ENCODE results near the gene SH3GL3.

The SH3GL3 gene

DNA sequence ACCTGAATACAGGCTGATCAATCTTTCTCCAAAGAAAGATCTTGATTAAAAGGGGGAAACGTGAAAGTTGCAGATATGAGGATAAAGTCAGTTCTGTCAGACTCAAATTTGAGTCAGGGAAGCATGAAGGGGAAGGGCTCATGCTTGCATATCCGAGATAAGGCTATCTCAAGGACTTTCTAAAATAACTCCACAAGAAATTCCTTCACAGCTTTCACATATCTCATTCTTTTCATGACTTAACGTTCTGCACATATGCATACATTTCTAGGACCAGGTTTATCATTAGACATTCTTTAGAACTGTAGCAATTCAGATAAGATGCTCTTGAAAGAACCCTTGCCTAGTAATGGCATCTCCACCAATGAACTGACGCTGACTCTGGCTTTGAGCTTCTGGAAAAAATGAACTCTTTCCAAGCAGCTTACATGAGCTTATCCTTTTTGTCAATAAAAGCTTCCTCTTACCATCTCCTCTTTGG lies 15.9 kb downstream of the SH3GL3 start:
- DNase-seq = no peak

DNA sequence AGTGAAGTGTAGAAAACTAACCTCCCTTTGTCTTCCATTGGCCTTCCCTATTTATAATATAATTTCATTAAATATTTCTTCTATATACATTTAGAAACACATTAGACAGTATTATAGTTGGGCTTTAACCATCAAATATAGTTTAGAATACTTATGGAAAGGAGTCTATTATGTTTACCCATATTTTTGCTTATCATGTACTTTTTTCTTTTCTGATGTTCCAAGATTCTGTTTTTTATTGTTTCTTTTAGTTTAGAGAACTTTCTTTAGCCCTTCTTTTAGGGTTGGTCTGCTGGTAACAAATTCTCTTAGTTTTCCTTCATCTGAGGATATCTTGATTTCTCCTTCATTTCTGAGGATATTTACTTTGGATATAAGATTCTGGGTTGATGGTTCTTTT lies 23.7 kb downstream of the SH3GL3 start:
- no peak for DNase-seq

DNA sequence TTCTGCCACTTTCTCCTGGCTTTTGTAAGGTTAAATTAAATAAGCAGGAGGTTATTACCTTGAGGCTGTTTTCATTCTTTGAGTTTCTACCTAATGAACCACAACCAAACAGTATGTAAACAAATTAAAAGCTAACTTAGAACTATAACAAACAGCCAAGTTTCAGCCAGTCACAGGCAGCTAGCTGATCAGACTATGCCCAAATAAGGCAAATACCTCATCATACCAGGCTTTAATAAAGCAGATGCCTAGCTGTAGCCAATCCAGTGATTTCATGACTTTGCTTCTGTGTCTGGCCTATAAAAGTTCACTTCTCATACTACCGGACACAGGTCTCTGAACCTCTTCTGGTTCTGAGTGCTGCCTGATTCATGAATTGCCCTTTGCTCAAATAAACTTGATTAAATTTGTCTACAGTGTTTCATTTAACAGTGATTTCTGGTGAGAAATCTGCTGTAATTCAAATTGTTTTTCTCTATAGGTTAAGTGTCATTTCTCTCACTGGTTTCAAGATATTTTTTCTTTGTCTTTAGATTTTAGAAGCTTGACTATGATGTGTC lies 24.2 kb downstream of the SH3GL3 start:
- no peak for DNase-seq

GRCh38 chr15:83472151-83472550 lies 25.0 kb downstream of the SH3GL3 start:
- DNase-seq = no peak

DNA sequence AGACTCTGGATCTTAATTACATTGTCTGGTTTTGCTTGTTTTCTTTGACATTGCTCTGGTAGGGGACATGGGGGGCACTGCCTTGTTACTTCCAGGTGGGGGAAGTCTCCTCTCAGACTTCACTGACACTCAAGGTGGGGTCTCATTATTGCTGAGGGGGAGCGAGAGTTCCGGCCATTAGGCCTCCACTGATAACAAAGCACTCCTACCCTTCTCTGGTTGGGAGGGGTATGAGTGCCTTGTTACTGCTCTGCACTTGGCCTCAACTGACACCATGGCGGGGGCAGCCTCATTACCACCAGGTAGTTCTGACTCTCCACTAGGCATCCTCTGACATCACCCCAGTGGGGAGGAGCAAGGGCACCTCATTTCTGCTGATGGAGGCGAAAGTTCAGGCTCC lies 25.7 kb downstream of the SH3GL3 start:
- DNase-seq = no peak

- DNase-seq = no peak
Observed at GRCh38 chr15:83474578-83474977, 27.4 kb downstream of the SH3GL3 start.

- no peak for DNase-seq
Observed at GRCh38 chr15:83475551-83475950, 28.4 kb downstream of the SH3GL3 start.

DNA sequence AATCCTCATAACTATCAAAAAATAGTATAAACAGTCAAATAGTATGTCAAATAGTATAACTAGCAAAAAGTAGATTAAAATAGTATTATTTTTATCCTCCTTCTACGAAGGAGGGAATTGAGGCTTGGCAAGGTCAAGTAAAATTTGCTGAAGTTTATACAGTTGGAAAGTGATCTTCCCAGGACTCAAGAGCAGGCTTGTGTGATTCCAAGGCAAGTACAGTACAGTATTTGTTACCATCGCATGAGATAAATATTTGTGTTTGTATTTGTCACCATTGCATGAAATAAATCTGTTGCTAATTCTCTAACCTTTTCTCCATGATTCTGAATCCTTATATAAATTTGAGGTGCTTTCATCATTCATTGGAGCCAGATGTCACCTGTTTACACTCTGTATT lies 28.9 kb downstream of the SH3GL3 start:
- no peak for DNase-seq

GRCh38 chr15:83476708-83477107 lies 29.6 kb downstream of the SH3GL3 start:
- no peak for DNase-seq

DNA sequence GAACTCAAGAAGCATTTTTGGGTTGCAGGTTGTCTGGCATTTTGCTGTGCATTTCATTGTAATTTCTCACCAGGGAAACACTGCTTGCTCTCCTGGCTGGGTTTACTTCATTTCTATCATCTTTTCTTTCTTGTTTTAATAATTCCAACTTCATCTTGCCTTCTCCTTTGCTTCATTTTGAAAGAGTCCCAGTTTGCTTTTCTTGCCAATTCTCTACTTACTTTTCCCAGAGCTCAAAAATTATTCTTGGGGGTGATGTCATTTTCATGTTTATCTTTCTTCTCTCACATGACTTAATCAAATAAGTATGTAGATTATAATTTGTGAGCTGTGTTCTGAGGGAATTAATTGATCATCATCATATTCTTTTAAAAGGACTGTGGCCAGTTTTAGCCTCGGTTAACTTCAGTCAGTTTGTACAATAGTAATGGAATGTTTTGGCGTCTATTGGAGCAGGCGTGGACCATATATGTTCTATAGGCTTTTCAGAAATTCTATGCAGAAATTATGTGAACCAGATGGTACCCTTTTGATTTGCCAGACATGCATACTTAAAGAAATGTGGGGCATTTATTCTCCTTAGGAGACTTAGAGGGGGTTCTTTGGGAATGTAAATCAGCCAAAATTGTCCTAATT lies 30.1 kb downstream of the SH3GL3 start:
- no peak for DNase-seq

- no peak for DNase-seq
Observed at GRCh38 chr15:83477808-83478537, 30.8 kb downstream of the SH3GL3 start.

DNA sequence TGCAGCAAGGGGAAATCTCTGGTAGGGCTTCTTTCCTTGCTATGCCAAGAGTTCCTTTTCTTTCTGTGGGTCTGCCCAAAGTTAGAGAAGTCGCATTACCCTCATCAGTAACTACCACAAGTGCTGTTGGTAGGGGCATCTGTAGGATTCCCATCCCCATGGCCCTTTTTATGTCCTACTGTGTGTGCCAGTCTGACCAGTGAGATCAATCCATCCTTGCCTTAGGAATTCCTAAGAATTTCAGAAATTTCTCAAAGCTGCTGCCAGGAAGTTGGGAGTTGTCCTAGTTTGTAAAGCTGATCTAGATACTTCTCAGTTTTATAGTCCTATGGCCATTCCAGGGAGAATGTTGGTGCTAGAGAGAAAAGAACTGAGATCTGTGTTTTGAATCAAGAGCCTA lies 36.5 kb downstream of the SH3GL3 start:
- DNase-seq = no peak

DNA sequence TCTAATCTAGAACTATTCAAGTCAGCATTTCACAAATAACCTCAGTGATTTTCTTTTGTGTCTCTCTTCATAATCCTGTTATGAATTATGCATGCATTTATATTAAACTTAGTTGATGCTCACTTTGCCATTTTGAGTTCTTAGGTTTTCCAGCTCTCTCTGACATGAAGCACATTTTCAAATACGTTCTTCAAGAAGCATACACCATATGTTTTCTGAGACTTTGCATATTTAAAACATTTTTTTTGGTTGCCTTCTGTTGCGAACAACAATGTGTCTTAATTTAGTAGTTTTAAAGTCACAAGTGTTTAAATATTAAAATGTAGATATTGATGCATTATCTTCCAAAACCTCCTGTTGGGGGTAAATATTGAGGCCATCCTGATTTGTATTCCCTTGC lies 37.5 kb downstream of the SH3GL3 start:
- no peak for DNase-seq

GRCh38 chr15:83486363-83486762 lies 39.2 kb downstream of the SH3GL3 start:
- DNase-seq = no peak

DNA sequence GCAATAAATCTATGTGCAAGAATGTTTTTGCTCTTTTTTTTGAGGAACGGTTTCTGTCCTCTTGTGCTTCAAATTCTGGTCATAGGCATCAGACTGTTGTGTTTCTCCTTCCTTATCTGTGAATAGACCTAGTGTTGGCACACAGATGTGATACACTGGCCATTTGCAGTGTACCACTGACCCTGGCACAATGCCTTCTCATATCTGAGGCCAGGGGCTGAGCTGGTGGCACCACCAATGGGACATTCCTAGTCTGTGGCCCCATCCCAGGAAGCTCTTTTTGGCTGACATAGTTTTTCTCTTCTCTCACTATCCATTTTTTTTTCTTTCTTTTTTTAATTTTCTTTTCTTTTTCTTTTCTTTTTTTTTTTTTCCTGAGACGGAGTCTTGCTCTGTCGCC lies 40.4 kb downstream of the SH3GL3 start:
- DNase-seq = no peak

DNA sequence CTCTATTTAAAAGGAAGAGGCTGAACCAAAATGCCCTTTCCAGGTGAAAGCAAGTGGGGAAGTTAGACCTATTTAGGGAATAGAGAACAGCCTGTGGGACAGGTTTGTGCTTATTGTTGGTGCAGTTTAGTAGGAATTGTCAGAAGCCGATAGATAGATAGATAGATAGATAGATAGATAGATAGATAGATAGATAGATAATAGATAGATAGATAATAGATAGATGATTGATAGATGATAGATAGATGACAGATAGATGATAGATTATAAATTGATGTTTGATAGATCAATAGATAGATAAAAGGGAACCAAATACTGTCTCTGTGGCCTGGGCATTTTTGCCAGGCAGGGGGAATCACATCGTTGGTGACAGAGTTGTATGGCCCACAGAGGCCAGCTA lies 42.5 kb downstream of the SH3GL3 start:
- DNase-seq = no peak

DNA sequence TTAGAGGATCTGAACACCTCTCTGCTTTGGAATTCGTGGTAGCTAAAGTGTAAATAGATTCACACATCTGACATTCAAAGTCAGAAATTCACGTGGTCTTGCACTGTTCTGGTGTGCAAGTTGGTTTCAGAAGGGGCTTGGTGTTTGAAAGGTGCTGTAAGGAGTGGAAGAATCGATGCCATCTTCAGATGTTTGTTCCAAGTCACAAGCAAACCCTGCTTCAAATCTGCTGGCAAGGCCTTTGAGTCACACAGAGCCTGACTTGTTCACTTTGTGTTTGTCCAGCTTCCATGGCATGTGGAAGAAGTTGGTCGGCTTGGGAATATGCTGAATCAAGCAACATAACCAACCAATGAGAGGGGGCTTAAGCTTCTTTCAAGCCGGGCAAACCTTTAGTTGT lies 44.3 kb downstream of the SH3GL3 start:
- DNase-seq = no peak

GRCh38 chr15:83496766-83497165 lies 49.6 kb downstream of the SH3GL3 start:
- no peak for DNase-seq

- no peak for DNase-seq
Observed at GRCh38 chr15:83498374-83498773, 51.2 kb downstream of the SH3GL3 start.

DNA sequence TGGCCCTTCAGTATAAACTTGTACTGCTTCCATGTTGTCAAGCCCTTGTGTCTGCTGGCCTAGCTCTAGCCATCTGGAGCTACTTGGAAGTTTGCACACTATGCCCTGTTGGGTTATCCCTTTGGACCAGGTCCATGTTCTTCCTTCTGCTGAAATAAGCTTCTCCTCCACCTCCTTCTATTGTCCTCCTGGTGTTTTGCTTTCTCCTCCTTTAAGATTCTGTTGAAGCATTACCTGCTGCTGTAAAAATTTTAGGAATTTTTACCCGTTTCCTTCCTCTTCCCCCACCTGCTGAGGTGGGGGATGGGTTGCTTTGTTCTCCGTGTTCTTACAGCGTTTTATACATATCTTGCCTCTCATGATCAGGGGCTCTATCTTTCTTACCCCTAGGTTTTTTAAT lies 51.7 kb downstream of the SH3GL3 start:
- DNase-seq = no peak

GRCh38 chr15:83499476-83499875 lies 52.3 kb downstream of the SH3GL3 start:
- no peak for DNase-seq

GRCh38 chr15:83503595-83504364 lies 56.6 kb downstream of the SH3GL3 start:
- no peak for DNase-seq

- DNase-seq = no peak
Observed at GRCh38 chr15:83504365-83504764, 57.2 kb downstream of the SH3GL3 start.

DNA sequence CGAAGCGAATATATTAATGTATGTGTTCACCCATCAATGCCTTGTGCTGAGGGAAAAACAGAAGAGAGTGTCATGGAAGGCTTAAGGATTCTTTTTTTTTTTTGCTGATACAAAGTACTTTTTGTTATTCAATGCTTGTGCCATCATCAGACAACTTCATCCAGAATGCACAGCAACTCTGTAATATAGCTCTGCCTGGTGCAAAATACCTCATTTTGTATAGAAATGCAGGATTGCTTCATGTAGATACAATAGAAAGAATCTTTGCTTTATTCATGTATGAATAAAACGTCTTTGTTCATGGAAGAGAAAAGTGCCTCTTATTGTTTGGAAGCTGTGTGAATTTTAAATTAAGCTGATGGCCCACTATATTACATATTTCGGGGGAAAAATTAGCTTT lies 62.9 kb downstream of the SH3GL3 start:
- DNase-seq = no peak

Measured in AML-193 (cell line).